ENCODE measurements around the gene PTPN3. TPM values are rescaled to one million over a fixed set of nuclear protein-coding genes. Genes with fewer than 3 reads are reported as not detected.
"Not testable (repeated sequence)": the region's sequence is repeated elsewhere in the genome, so short reads cannot be mapped to it uniquely, and the experiment has no call there.

Gene PTPN3
- total RNA-seq, 1 donor from 2014 or later = 9.2 TPM

- H3K36me3 Mint-ChIP-seq (ENCODE audit: low read depth) = peaks cover 3% of the 10 kb centered on the region
- H3K4me1 Mint-ChIP-seq (ENCODE audit: low read depth) = peaks cover 4% of the 10 kb centered on the region
- intact Hi-C loops (cut with micrococcal nuclease) = no loop called here
- peaks cover 3% of the 10 kb centered on the region for H3K27me3 Mint-ChIP-seq (ENCODE audit: low read depth)
- no peak overlapping the region for H3K4me3 Mint-ChIP-seq (ENCODE audit: low read depth)
- no peak for DNase-seq (ENCODE audit: low spot score)
- no peaks in the 10 kb centered on the region for H3K9me3 Mint-ChIP-seq
- H3K27ac Mint-ChIP-seq = no peak overlapping the region
Observed at GRCh38 chr9:109381011-109381729, 116.9 kb downstream of the PTPN3 start.

- no peaks in the 10 kb centered on the region for H3K9me3 Mint-ChIP-seq
- intact Hi-C loops (cut with micrococcal nuclease) = no loop called here
- H3K4me3 Mint-ChIP-seq (ENCODE audit: low read depth) = no peak overlapping the region
- no peak for DNase-seq (ENCODE audit: low spot score)
- no peaks in the 10 kb centered on the region for H3K27me3 Mint-ChIP-seq (ENCODE audit: low read depth)
- H3K4me1 Mint-ChIP-seq (ENCODE audit: low read depth) = peaks cover 4% of the 10 kb centered on the region
- peaks cover 3% of the 10 kb centered on the region for H3K36me3 Mint-ChIP-seq (ENCODE audit: low read depth)
- H3K27ac Mint-ChIP-seq = no peak overlapping the region
Observed at GRCh38 chr9:109379513-109379912, 118.6 kb downstream of the PTPN3 start.

DNA sequence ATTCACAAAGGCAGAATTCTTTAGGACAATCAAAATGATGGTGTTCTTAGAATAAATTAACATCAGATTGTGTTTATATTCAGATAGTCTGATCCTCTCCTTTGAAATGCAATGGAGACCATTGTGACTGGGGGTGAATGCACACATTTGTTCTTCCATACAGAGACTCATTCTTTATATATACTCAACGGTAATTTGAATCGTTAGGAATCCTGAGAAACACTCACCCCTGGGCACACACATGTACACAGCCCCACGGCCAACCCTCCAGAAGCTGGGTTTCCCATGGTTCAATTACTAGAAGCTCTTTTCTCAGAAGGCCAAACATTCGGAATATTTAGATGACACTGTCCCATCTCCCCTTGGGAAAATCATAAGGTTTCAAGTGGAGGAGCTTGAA is 119.8 kb downstream of the PTPN3 start:
- H3K4me3 Mint-ChIP-seq (ENCODE audit: low read depth) = no peak overlapping the region
- intact Hi-C loops (cut with micrococcal nuclease) = no loop called here
- no peak overlapping the region for H3K27ac Mint-ChIP-seq
- peaks cover 3% of the 10 kb centered on the region for H3K36me3 Mint-ChIP-seq (ENCODE audit: low read depth)
- H3K9me3 Mint-ChIP-seq = no peaks in the 10 kb centered on the region
- peaks cover 1% of the 10 kb centered on the region for H3K27me3 Mint-ChIP-seq (ENCODE audit: low read depth)
- H3K4me1 Mint-ChIP-seq (ENCODE audit: low read depth) = peaks cover 2% of the 10 kb centered on the region
- DNase-seq (ENCODE audit: low spot score) = no peak

- no peaks in the 10 kb centered on the region for H3K4me1 Mint-ChIP-seq (ENCODE audit: low read depth)
- H3K27me3 Mint-ChIP-seq (ENCODE audit: low read depth) = peaks cover 6% of the 10 kb centered on the region
- intact Hi-C loops (cut with micrococcal nuclease) = no loop called here
- DNase-seq (ENCODE audit: low spot score) = no peak
- H3K27ac Mint-ChIP-seq = no peak overlapping the region
- H3K4me3 Mint-ChIP-seq (ENCODE audit: low read depth) = no peak overlapping the region
- H3K36me3 Mint-ChIP-seq (ENCODE audit: low read depth) = no peaks in the 10 kb centered on the region
- no peaks in the 10 kb centered on the region for H3K9me3 Mint-ChIP-seq
Observed at GRCh38 chr9:109372246-109372645, 125.9 kb downstream of the PTPN3 start.

- Mint-ChIP-seq H3K4me1 (ENCODE audit: low read depth) (no peaks in the 10 kb centered on the region), H3K27me3 (ENCODE audit: low read depth) (peaks cover 6% of the 10 kb centered on the region), H3K36me3 (ENCODE audit: low read depth) (no peaks in the 10 kb centered on the region), H3K27ac (no peak overlapping the region), H3K9me3 (no peaks in the 10 kb centered on the region), H3K4me3 (ENCODE audit: low read depth) (no peak overlapping the region)
- no peak for DNase-seq (ENCODE audit: low spot score)
- intact Hi-C loops (cut with micrococcal nuclease) = no loop called here
Observed at GRCh38 chr9:109371374-109371773, 126.7 kb downstream of the PTPN3 start.

GRCh38 chr9:109369285-109369684 is 128.8 kb downstream of the PTPN3 start:
- H3K27me3 Mint-ChIP-seq (ENCODE audit: low read depth) = peaks cover 9% of the 10 kb centered on the region
- no peak for DNase-seq (ENCODE audit: low spot score)
- no peaks in the 10 kb centered on the region for H3K9me3 Mint-ChIP-seq
- no peaks in the 10 kb centered on the region for H3K4me1 Mint-ChIP-seq (ENCODE audit: low read depth)
- H3K36me3 Mint-ChIP-seq (ENCODE audit: low read depth) = no peaks in the 10 kb centered on the region
- no peak overlapping the region for H3K4me3 Mint-ChIP-seq (ENCODE audit: low read depth)
- no peak overlapping the region for H3K27ac Mint-ChIP-seq
- intact Hi-C loops (cut with micrococcal nuclease) = no loop called here

- DNase-seq (ENCODE audit: low spot score) = no peak
- H3K27me3 Mint-ChIP-seq (ENCODE audit: low read depth) = peaks cover 7% of the 10 kb centered on the region
- no peak overlapping the region for H3K4me3 Mint-ChIP-seq (ENCODE audit: low read depth)
- no peaks in the 10 kb centered on the region for H3K9me3 Mint-ChIP-seq
- no peaks in the 10 kb centered on the region for H3K4me1 Mint-ChIP-seq (ENCODE audit: low read depth)
- H3K36me3 Mint-ChIP-seq (ENCODE audit: low read depth) = no peaks in the 10 kb centered on the region
- H3K27ac Mint-ChIP-seq = no peak overlapping the region
- intact Hi-C loops (cut with micrococcal nuclease) = no loop called here
Observed at GRCh38 chr9:109360771-109361170, 137.3 kb downstream of the PTPN3 start.

DNA sequence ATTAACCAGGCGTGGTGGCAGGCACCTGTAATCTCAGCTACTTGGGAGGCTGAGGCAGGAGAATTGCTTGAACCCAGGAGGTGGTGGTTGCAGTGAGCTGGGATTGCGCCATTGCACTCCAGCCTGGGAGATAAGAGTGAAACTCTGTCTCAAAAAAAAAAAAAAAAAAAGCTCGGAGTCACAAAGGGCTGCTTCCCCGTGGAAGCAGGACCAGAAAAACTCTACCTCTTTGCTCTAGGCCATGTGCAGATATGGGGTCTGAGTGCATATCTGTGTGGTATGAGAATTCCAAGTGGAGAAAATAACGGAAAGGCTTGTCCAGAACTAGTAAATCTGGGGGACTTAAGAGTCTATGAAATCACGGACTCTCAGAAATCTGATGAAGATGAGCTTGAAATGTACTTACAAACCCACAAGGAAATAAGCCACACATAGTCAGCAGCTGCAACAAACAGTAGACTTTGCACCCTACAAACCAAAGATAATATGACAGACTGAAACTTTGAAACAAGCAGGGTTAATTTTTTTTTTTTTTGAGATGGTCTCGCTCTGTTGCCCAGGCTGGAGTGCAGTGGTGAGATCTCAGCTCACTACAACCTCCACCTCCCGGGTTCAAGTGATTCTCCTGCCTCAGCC is 139.0 kb downstream of the PTPN3 start:
- DNase-seq (ENCODE audit: low spot score); H3K9me3 Mint-ChIP-seq; H3K27ac Mint-ChIP-seq; H3K27me3 Mint-ChIP-seq (ENCODE audit: low read depth); H3K4me1 Mint-ChIP-seq (ENCODE audit: low read depth); intact Hi-C loops (cut with micrococcal nuclease); H3K4me3 Mint-ChIP-seq (ENCODE audit: low read depth); H3K36me3 Mint-ChIP-seq (ENCODE audit: low read depth): not testable (repeated sequence)

DNA sequence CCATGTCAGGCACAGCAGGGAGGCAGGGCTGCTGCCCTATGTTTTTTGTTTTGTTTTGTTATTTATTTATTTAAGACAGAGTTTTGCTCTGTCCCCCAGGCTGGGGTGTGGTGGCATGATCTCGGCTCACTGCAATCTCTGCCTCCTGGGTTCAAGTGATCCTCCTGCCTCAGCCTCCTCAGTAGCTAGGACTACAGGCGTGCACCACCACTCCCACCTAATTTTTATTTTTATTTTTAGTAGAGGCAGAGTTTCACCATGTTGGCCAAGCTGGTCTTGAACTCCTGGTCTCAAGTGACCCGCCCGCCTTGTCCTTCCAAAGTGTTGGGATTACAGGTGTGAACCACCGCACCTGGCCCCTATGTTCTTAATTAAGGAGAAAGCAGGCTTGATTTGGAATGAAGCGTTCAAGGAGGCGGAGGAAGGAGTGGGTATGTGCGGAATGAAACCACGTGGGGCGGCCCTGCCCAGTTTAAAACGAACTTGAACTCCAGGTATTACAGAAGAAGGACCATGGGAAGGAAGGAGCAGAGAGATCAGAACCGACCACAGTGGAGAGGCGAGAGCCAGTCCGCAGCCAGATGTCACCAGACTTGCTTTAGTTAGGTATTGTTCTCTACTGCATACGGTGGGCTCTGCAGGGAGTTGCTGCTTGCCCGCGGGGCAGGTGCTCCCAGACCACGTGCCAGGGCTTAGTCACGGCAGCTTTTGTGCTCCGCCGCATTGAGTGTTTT is 142.4 kb downstream of the PTPN3 start:
- no peak for DNase-seq (ENCODE audit: low spot score)
- H3K36me3 Mint-ChIP-seq (ENCODE audit: low read depth) = no peaks in the 10 kb centered on the region
- H3K4me1 Mint-ChIP-seq (ENCODE audit: low read depth) = peaks cover 1% of the 10 kb centered on the region
- intact Hi-C loops (cut with micrococcal nuclease) = no loop called here
- no peak overlapping the region for H3K27ac Mint-ChIP-seq
- no peaks in the 10 kb centered on the region for H3K27me3 Mint-ChIP-seq (ENCODE audit: low read depth)
- no peaks in the 10 kb centered on the region for H3K9me3 Mint-ChIP-seq
- H3K4me3 Mint-ChIP-seq (ENCODE audit: low read depth) = no peak overlapping the region

GRCh38 chr9:109354190-109354589 is 143.9 kb downstream of the PTPN3 start:
- Mint-ChIP-seq H3K4me1 (ENCODE audit: low read depth) (peaks cover 1% of the 10 kb centered on the region), H3K27ac (no peak overlapping the region), H3K4me3 (ENCODE audit: low read depth) (no peak overlapping the region), H3K9me3 (no peaks in the 10 kb centered on the region), H3K36me3 (ENCODE audit: low read depth) (no peaks in the 10 kb centered on the region), H3K27me3 (ENCODE audit: low read depth) (peaks cover under 1% of the 10 kb centered on the region)
- no peak for DNase-seq (ENCODE audit: low spot score)
- intact Hi-C loops (cut with micrococcal nuclease) = no loop called here

DNA sequence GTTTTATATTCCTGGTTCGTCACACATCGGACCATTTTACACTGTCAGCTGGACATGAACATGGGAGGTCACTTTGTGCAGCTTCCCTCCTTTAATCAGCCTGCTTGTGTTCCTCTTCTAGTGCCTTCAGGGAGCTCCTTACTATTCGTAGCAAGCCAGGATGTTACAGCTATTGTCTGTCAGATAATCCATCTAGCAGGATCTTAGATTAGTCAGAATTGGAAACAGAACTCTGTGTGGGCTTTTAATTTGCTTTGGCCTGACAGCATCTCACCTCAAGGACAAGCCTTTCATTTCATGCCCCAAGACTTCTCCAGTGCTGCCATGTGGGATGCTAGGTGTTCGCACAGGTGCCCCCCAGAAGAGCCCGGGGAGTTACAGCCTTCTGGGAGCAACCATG is 147.1 kb downstream of the PTPN3 start:
- H3K4me1 Mint-ChIP-seq (ENCODE audit: low read depth) = peaks cover 1% of the 10 kb centered on the region
- no peak overlapping the region for H3K4me3 Mint-ChIP-seq (ENCODE audit: low read depth)
- intact Hi-C loops (cut with micrococcal nuclease) = no loop called here
- no peak for DNase-seq (ENCODE audit: low spot score)
- no peak overlapping the region for H3K27ac Mint-ChIP-seq
- H3K9me3 Mint-ChIP-seq = no peaks in the 10 kb centered on the region
- H3K27me3 Mint-ChIP-seq (ENCODE audit: low read depth) = peaks cover 9% of the 10 kb centered on the region
- no peaks in the 10 kb centered on the region for H3K36me3 Mint-ChIP-seq (ENCODE audit: low read depth)

DNA sequence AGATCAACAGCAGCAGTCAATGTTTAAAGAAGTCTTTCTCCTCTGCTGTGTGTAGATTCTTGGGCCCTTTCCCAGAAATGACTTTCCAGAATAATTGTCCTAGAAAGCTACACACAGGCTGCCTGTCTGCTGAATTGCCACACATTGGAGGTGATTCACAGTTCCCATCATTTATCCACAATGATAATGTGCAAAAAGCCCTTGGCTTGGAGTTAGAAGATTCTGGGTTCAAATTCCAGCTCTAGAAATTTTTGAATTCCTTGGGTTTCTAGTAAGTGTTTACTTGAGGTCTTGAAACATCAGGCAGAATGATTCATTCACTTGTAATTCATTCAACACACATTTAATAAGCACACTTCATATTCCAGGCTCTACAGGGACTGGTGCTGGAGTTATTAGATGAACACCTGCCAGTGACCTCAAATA is 148.7 kb downstream of the PTPN3 start:
- Mint-ChIP-seq H3K27me3 (ENCODE audit: low read depth) (peaks cover 9% of the 10 kb centered on the region), H3K27ac (no peak overlapping the region), H3K36me3 (ENCODE audit: low read depth) (no peaks in the 10 kb centered on the region), H3K4me3 (ENCODE audit: low read depth) (no peak overlapping the region), H3K4me1 (ENCODE audit: low read depth) (peaks cover 1% of the 10 kb centered on the region), H3K9me3 (no peaks in the 10 kb centered on the region)
- intact Hi-C loops (cut with micrococcal nuclease) = no loop called here
- DNase-seq (ENCODE audit: low spot score) = no peak

DNA sequence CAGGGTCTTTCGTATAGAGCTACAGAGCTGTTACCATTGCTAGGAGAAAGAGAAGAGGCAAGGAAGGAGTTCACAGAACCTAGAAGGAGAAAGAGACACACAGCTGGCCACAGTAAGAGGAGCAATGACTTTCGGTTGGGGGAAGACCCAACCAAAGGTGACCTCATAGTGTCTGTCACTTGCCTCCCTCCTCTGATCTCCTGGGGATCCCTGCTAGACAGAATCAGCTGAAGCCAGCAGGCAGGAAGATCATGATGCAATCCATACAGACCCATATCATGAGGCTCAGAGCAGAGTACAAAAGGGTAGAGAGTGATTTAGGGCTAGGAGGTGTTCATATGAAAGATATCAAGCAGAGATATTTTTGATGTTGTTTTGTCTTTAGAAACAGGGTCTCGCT is 151.2 kb downstream of the PTPN3 start:
- intact Hi-C loops (cut with micrococcal nuclease) = no loop called here
- no peaks in the 10 kb centered on the region for H3K36me3 Mint-ChIP-seq (ENCODE audit: low read depth)
- no peak overlapping the region for H3K4me3 Mint-ChIP-seq (ENCODE audit: low read depth)
- H3K27me3 Mint-ChIP-seq (ENCODE audit: low read depth) = peaks cover 9% of the 10 kb centered on the region
- H3K9me3 Mint-ChIP-seq = no peaks in the 10 kb centered on the region
- no peak for DNase-seq (ENCODE audit: low spot score)
- no peak overlapping the region for H3K27ac Mint-ChIP-seq
- peaks cover 1% of the 10 kb centered on the region for H3K4me1 Mint-ChIP-seq (ENCODE audit: low read depth)
